GM06990 (cell line): ENCODE results near the gene POR.
"Not testable (repeated sequence)": the region's sequence is repeated elsewhere in the genome, so short reads cannot be mapped to it uniquely, and the experiment has no call there.

ENCODE experiments used
- DNase-seq: peaks from one replicate; pipeline ENCODE4 v3.0.0-alpha.2; 2011; ENCODE audit not compliant: insufficient read length; ENCODE audit errors: extremely low read depth
- H3K27me3 ChIP-seq: replicated peaks from 2 replicates; pipeline ENCODE4 v1.6.0; 2011; ENCODE audit warnings: low read length; ENCODE audit not compliant: control insufficient read depth, insufficient read depth
- H3K36me3 ChIP-seq: 2 replicates; pipeline ENCODE4 v1.5.1; 2011; ENCODE audit warnings: low read length; ENCODE audit not compliant: control insufficient read depth, insufficient read depth
- H3K4me3 ChIP-seq: replicated peaks from 2 replicates; pipeline ENCODE4 v1.5.1; 2011; ENCODE audit warnings: low read depth, mild to moderate bottlenecking, control low read depth, low read length
- TF ChIP-seq, protein P1 (sequence below): IDR thresholded peaks from 2 replicates; pipeline ENCODE4 v1.5.1; 2011; ENCODE audit warnings: low read length, control low read depth, mild to moderate bottlenecking, inconsistent platforms; ENCODE audit not compliant: insufficient read depth, poor library complexity, severe bottlenecking

The POR gene

GRCh38 chr7:75900617-75901315 is 14.2 kb upstream of the POR start:
- no peak overlapping the region for H3K4me3 ChIP-seq
- TF ChIP-seq, protein P1, sequence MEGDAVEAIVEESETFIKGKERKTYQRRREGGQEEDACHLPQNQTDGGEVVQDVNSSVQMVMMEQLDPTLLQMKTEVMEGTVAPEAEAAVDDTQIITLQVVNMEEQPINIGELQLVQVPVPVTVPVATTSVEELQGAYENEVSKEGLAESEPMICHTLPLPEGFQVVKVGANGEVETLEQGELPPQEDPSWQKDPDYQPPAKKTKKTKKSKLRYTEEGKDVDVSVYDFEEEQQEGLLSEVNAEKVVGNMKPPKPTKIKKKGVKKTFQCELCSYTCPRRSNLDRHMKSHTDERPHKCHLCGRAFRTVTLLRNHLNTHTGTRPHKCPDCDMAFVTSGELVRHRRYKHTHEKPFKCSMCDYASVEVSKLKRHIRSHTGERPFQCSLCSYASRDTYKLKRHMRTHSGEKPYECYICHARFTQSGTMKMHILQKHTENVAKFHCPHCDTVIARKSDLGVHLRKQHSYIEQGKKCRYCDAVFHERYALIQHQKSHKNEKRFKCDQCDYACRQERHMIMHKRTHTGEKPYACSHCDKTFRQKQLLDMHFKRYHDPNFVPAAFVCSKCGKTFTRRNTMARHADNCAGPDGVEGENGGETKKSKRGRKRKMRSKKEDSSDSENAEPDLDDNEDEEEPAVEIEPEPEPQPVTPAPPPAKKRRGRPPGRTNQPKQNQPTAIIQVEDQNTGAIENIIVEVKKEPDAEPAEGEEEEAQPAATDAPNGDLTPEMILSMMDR, result no peak
- DNase-seq, result no peak
- no peaks in the 10 kb centered on the region for H3K36me3 ChIP-seq
- no peaks in the 10 kb centered on the region for H3K27me3 ChIP-seq

- TF ChIP-seq, protein P1, result no peak
- Histone ChIP-seq H3K4me3 (no peak overlapping the region), H3K27me3 (no peaks in the 10 kb centered on the region), H3K36me3 (no peaks in the 10 kb centered on the region)
- peak; percentile 34 for DNase-seq
Measured at GRCh38 chr7:75905785-75906604, 9.0 kb upstream of the POR start.

- DNase-seq, result no peak
- no peak overlapping the region for H3K4me3 ChIP-seq
- TF ChIP-seq, protein P1, result no peak
- H3K27me3 ChIP-seq, result no peaks in the 10 kb centered on the region
- no peaks in the 10 kb centered on the region for H3K36me3 ChIP-seq
Measured at GRCh38 chr7:75906991-75907667, 7.8 kb upstream of the POR start.

DNA sequence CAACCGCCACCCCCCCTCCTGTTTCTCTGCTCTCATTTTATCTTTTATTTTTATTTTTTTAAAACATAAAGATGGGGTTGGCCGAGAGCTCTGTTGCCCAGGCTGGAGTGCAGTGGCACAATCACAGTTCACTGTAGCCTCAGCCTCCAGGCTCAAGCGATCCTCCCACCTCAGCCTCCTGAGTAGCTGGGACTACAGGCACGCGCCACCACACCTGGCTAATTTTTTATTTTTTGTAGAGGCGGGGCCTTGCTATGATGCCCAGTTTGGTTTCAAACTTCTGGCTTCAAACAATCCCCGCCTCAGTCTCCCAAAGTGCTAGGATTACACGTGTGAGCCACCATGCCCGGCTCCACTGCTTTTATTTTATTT is 7.3 kb upstream of the POR start:
- H3K27me3 ChIP-seq, DNase-seq, H3K36me3 ChIP-seq, H3K4me3 ChIP-seq: not testable (repeated sequence)

- no peaks in the 10 kb centered on the region for H3K36me3 ChIP-seq
- TF ChIP-seq, protein P1, result no peak
- no peaks in the 10 kb centered on the region for H3K27me3 ChIP-seq
- no peak overlapping the region for H3K4me3 ChIP-seq
- no peak for DNase-seq
Measured at GRCh38 chr7:75909521-75910132, 5.3 kb upstream of the POR start.

DNA sequence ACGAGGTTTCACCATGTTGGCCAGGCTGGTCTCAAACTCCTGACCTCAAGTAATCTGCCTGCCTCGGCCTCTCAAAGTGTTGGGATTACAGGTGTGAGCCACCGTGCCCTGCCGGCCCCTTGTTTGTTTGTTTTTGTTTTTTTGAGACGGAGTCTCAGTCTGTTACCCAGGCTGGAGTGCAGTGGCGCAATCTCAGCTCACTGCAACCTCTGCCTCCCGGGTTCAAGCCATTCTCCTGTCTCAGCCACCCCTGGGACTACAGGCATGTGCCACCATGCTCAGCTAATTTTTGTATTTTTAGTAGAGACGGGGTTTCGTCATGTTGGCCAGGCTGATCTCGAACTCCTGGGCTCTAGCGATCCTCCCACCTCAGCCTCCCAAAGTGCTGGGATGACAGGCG is 3.8 kb upstream of the POR start:
- H3K27me3 ChIP-seq, H3K36me3 ChIP-seq, H3K4me3 ChIP-seq, DNase-seq: not testable (repeated sequence)
